ENCODE measurements around the gene BBX.
A peak's percentile ranks its signal among the peaks of the same experiment; 100 is the strongest.
"Not testable (repeated sequence)": the region's sequence is repeated elsewhere in the genome, so short reads cannot be mapped to it uniquely, and the experiment has no call there.

Gene BBX

GRCh38 chr3:107689355-107689754, 166.6 kb downstream of the BBX start:
- DNase-seq: no peak

- DNase-seq: no peak
Observed at GRCh38 chr3:107690522-107691138, 167.9 kb downstream of the BBX start.

GRCh38 chr3:107691984-107692383, 169.2 kb downstream of the BBX start:
- not testable (repeated sequence) for DNase-seq

- DNase-seq: not testable (repeated sequence)
Observed at GRCh38 chr3:107697348-107697747, 174.6 kb downstream of the BBX start.

GRCh38 chr3:107697855-107698254, 175.1 kb downstream of the BBX start:
- not testable (repeated sequence) for DNase-seq

GRCh38 chr3:107699682-107700081, 176.9 kb downstream of the BBX start:
- no peak for DNase-seq

- no peak for DNase-seq
Observed at GRCh38 chr3:107701299-107701698, 178.5 kb downstream of the BBX start.

GRCh38 chr3:107704477-107704876, 181.7 kb downstream of the BBX start:
- no peak for DNase-seq

GRCh38 chr3:107705046-107705445, 182.3 kb downstream of the BBX start:
- no peak for DNase-seq

- no peak for DNase-seq
Observed at GRCh38 chr3:107710851-107711250, 188.1 kb downstream of the BBX start.

GRCh38 chr3:107716734-107717133, 194.0 kb downstream of the BBX start:
- DNase-seq: no peak

- no peak for DNase-seq
Observed at GRCh38 chr3:107718547-107718946, 195.8 kb downstream of the BBX start.

GRCh38 chr3:107727102-107727501, 204.3 kb downstream of the BBX start:
- no peak for DNase-seq

GRCh38 chr3:107729686-107730085, 206.9 kb downstream of the BBX start:
- DNase-seq: no peak

- no peak for DNase-seq
Observed at GRCh38 chr3:107734317-107734716, 211.6 kb downstream of the BBX start.

- no peak for DNase-seq
Observed at GRCh38 chr3:107737914-107738313, 215.2 kb downstream of the BBX start.

- no peak for DNase-seq
Observed at GRCh38 chr3:107738486-107739183, 215.9 kb downstream of the BBX start.

- no peak for DNase-seq
Observed at GRCh38 chr3:107739227-107739626, 216.5 kb downstream of the BBX start.

GRCh38 chr3:107740992-107741896, 218.5 kb downstream of the BBX start:
- no peak for DNase-seq

- no peak for DNase-seq
Observed at GRCh38 chr3:107745354-107745753, 222.6 kb downstream of the BBX start.

GRCh38 chr3:107752202-107752990, 229.6 kb downstream of the BBX start:
- DNase-seq: no peak

- DNase-seq: peak in 1 of 2 donors; percentile 9
Observed at GRCh38 chr3:107753494-107753893, 230.7 kb downstream of the BBX start.

- DNase-seq: no peak
Observed at GRCh38 chr3:107753976-107754375, 231.2 kb downstream of the BBX start.
